ENCODE measurements around the gene TBC1D17. TPM values are rescaled to one million over a fixed set of nuclear protein-coding genes. Genes with fewer than 3 reads are reported as not detected.

The TBC1D17 gene
- polyA plus RNA-seq, 3 donors = 3.1 to 48.2 (median 4.5) TPM

DNA sequence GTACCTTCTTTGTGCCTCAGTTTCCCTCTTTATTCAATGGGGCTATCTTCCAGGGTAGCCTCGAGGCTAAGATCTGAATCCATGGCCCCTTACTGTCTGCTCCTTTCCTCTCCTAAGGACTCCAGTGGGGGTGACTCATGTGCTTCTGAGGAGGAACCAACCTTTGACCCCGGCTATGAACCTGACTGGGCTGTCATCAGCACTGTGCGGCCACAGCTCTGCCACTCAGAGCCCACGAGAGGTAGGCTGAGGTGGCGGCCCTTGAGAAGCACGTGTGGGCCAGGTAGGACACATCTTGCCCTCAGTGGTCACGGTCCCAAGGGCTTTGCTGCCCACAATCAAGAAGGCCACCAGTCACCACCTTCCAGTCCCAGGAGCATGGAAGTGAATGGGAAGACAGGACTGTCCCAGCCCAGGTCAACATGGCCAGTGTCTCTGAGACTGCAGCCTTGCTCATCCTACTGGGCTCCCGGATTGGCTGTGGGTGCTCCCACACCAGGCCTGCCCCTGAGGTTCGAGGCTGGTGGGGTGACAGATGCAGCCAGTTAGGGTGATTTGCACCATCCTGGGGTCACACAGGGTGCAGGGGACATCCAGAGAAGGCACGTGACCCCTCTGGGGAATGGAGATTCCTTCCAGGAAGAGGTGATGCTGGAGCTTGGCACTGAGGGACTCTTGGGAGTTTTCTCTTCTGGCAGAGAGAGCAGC lies 2.8 kb downstream of the TBC1D17 start:
- Histone ChIP-seq H3K27ac (ENCODE audit: low read depth in 1 of 2, low read length in 2 of 2) (no peak overlapping the region), H3K9ac (ENCODE audit: insufficient read depth, low read length, poor library complexity, severe bottlenecking) (no peak overlapping the region), H3K27me3 (ENCODE audit: control insufficient read depth in 2 of 2, insufficient read depth in 2 of 2, low read length in 2 of 2) (no peaks in the 10 kb centered on the region), H3K4me2 (replicated peaks; ENCODE audit: extremely low read depth, low read length, poor library complexity, severe bottlenecking) (no peak overlapping the region), H3K36me3 (replicated peaks in 1 of 2; ENCODE audit: control insufficient read depth in 1 of 2, insufficient read depth in 2 of 2, low read length in 2 of 2) (peaks cover 51 to 58% of the 10 kb centered on the region in 2 donors), H2AFZ (ENCODE audit: insufficient read depth, low read depth, low read length, poor library complexity, severe bottlenecking) (no peak overlapping the region), H3K4me1 (ENCODE audit: control insufficient read depth in 1 of 2, insufficient read depth in 2 of 2, low read length in 2 of 2) (peaks cover 22 to 25% of the 10 kb centered on the region in 2 donors), H3K9me3 (replicated peaks in 1 of 2; ENCODE audit: control insufficient read depth in 1 of 2, insufficient read depth in 1 of 2, low read length in 2 of 2) (no peaks in the 10 kb centered on the region), H3K79me2 (ENCODE audit: insufficient read depth, low read length) (peaks cover 20% of the 10 kb centered on the region), H3K4me3 (replicated peaks in 1 of 3; ENCODE audit: low read depth in 2 of 3, low read length in 3 of 3) (no peak overlapping the region), H4K20me1 (ENCODE audit: insufficient read depth, low read length) (peaks cover 48% of the 10 kb centered on the region)
- peaks cover 0 to 5% (median 2%) of the 10 kb centered on the region in 3 donors for H3K27me3 Mint-ChIP-seq (ENCODE audit: low read depth in 3 of 3)
- H3K4me1 Mint-ChIP-seq = peaks cover 22% of the 10 kb centered on the region
- TF ChIP-seq, protein P1, sequence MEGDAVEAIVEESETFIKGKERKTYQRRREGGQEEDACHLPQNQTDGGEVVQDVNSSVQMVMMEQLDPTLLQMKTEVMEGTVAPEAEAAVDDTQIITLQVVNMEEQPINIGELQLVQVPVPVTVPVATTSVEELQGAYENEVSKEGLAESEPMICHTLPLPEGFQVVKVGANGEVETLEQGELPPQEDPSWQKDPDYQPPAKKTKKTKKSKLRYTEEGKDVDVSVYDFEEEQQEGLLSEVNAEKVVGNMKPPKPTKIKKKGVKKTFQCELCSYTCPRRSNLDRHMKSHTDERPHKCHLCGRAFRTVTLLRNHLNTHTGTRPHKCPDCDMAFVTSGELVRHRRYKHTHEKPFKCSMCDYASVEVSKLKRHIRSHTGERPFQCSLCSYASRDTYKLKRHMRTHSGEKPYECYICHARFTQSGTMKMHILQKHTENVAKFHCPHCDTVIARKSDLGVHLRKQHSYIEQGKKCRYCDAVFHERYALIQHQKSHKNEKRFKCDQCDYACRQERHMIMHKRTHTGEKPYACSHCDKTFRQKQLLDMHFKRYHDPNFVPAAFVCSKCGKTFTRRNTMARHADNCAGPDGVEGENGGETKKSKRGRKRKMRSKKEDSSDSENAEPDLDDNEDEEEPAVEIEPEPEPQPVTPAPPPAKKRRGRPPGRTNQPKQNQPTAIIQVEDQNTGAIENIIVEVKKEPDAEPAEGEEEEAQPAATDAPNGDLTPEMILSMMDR (IDR thresholded peaks at IDR 0.05) = no peak
- H3K4me3 Mint-ChIP-seq = no peak overlapping the region
- H3K27ac Mint-ChIP-seq = peak overlapping the region in 3 of 7 donors; percentile 19 to 50 (median 46)
- over 99% methylated on average over 8 of the region's 10 CpGs for WGBS (ENCODE audit: insufficient coverage)
- peaks cover 0 to 3% (median 0%) of the 10 kb centered on the region in 7 donors for H3K9me3 Mint-ChIP-seq
- intact Hi-C loops (cut with micrococcal nuclease) = no loop called here
- DNase-seq = peak in 1 of 3 donors; percentile 38
- H3K36me3 Mint-ChIP-seq = peaks cover 59 to 62% of the 10 kb centered on the region in 2 donors

DNA sequence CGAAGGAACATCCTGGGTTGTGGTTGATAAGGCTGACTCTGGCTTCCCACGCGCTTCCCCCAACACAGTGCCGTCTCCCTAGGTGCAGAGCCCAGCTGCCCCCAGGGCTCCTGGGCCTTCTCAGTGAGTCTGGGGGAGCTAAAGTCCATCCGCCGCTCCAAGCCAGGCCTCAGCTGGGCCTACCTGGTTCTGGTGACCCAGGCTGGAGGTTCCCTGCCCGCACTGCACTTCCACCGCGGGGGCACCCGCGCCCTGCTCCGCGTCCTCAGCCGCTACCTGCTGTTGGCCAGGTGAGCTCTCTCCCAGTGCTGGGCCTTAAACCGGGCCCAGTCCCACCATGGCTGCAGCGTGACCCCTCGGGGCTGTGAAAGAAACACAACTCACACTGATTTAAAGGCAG lies 3.7 kb downstream of the TBC1D17 start:
- Histone ChIP-seq H3K9me3 (replicated peaks in 1 of 2; ENCODE audit: control insufficient read depth in 1 of 2, insufficient read depth in 1 of 2, low read length in 2 of 2) (no peaks in the 10 kb centered on the region), H3K9ac (ENCODE audit: insufficient read depth, low read length, poor library complexity, severe bottlenecking) (no peak overlapping the region), H4K20me1 (ENCODE audit: insufficient read depth, low read length) (peaks cover 44% of the 10 kb centered on the region), H3K27ac (ENCODE audit: low read depth in 1 of 2, low read length in 2 of 2) (no peak overlapping the region), H3K36me3 (replicated peaks in 1 of 2; ENCODE audit: control insufficient read depth in 1 of 2, insufficient read depth in 2 of 2, low read length in 2 of 2) (peaks cover 51 to 58% of the 10 kb centered on the region in 2 donors), H3K79me2 (ENCODE audit: insufficient read depth, low read length) (peaks cover 11% of the 10 kb centered on the region), H3K4me1 (ENCODE audit: control insufficient read depth in 1 of 2, insufficient read depth in 2 of 2, low read length in 2 of 2) (peaks cover 15 to 18% of the 10 kb centered on the region in 2 donors), H3K4me2 (replicated peaks; ENCODE audit: extremely low read depth, low read length, poor library complexity, severe bottlenecking) (no peak overlapping the region), H3K27me3 (ENCODE audit: control insufficient read depth in 2 of 2, insufficient read depth in 2 of 2, low read length in 2 of 2) (no peaks in the 10 kb centered on the region), H2AFZ (ENCODE audit: insufficient read depth, low read depth, low read length, poor library complexity, severe bottlenecking) (no peak overlapping the region), H3K4me3 (replicated peaks in 1 of 3; ENCODE audit: low read depth in 2 of 3, low read length in 3 of 3) (no peak overlapping the region)
- peaks cover 16% of the 10 kb centered on the region for H3K4me1 Mint-ChIP-seq
- no peak overlapping the region for H3K27ac Mint-ChIP-seq
- no peak for DNase-seq
- H3K4me3 Mint-ChIP-seq = no peak overlapping the region
- peaks cover 0 to 3% (median 0%) of the 10 kb centered on the region in 7 donors for H3K9me3 Mint-ChIP-seq
- WGBS (ENCODE audit: insufficient coverage) = over 99% methylated on average over 13 of the region's 17 CpGs
- intact Hi-C loops (cut with micrococcal nuclease) = no loop called here
- H3K27me3 Mint-ChIP-seq (ENCODE audit: low read depth in 3 of 3) = peaks cover 0 to 5% (median 2%) of the 10 kb centered on the region in 3 donors
- TF ChIP-seq, protein P1 (IDR thresholded peaks at IDR 0.05) = no peak
- peaks cover 64% of the 10 kb centered on the region in 2 donors for H3K36me3 Mint-ChIP-seq
